SK-N-SH (cell line): ENCODE results near the gene RCSD1. TPM values are rescaled to one million over a fixed set of nuclear protein-coding genes. Genes with fewer than 3 reads are reported as not detected.

Source experiments
- CTCF ChIA-PET: fragments of 300-600, 350-600 bp; formaldehyde crosslinking; extraction: SDS; loops from one replicate; lab custom pipeline; 2021; lab: Yijun Ruan, JAX
- POLR2A ChIA-PET: fragments of 350-600 bp; sonication (Branson Sonifier 250); formaldehyde crosslinking; extraction: SDS; loops from one replicate; lab custom pipeline; 2020; ENCODE audit warnings: antibody characterized with exemption, inconsistent platforms; lab: Yijun Ruan, JAX
- DNase-seq: peaks from one replicate; pipeline ENCODE4 v3.0.0; 2012
- H2AFZ ChIP-seq: fragments of 200-600 bp; sonication (generic); 2 replicates; pipeline ENCODE4 v1.8.1; 2016; ENCODE audit warnings: antibody characterized with exemption, mild to moderate bottlenecking, low read depth
- H3F3A ChIP-seq: fragments of 200-600 bp; sonication (generic); replicated peaks from 2 replicates; pipeline ENCODE3; 2016; ENCODE audit warnings: antibody characterized with exemption, mild to moderate bottlenecking; ENCODE audit not compliant: insufficient read depth
- H3K27ac ChIP-seq, 2 experiments: fragments of 200-500 bp in 1 of 2; fragments of 200-600 bp in 1 of 2; sonication (Bioruptor generic) in 1 of 2; sonication (generic), shearing (Covaris generic) in 1 of 2; 2 replicates each; pipeline versions ENCODE4 v1.5.1 to v1.6.1; 2014 to 2016; ENCODE audit warnings: low read depth in 2 of 2, inconsistent platforms in 1 of 2, low read length in 1 of 2, mild to moderate bottlenecking in 1 of 2, mixed read lengths in 1 of 2
- H3K27me3 ChIP-seq: fragments of 200-600 bp; sonication (generic), shearing (Covaris generic); 2 replicates; pipeline ENCODE4 v1.6.1; 2016; ENCODE audit warnings: mixed run types; ENCODE audit not compliant: insufficient read depth
- H3K36me3 ChIP-seq, 2 experiments: fragments of 200-500 bp in 1 of 2; fragments of 200-600 bp in 1 of 2; sonication (Bioruptor generic) in 1 of 2; sonication (generic) in 1 of 2; replicated peaks in 1 of 2; 2 replicates each; pipeline versions ENCODE3 to v1.5.1; 2014 to 2016; ENCODE audit warnings: low read length in 1 of 2, mild to moderate bottlenecking in 1 of 2; ENCODE audit not compliant: insufficient read depth in 2 of 2, control insufficient read depth in 1 of 2
- H3K4me1 ChIP-seq, 2 experiments: fragments of 200-500 bp in 1 of 2; fragments of 200-600 bp in 1 of 2; sonication (Bioruptor generic) in 1 of 2; sonication (generic), shearing (Covaris generic) in 1 of 2; 2 replicates each; pipeline versions ENCODE4 v1.5.1 to v1.6.1; 2014 to 2016; ENCODE audit warnings: low read depth in 1 of 2, low read length in 1 of 2, mixed run types in 1 of 2; ENCODE audit not compliant: insufficient read depth in 2 of 2, control insufficient read depth in 1 of 2
- H3K4me2 ChIP-seq: fragments of 200-600 bp; sonication (generic), shearing (Covaris generic); 2 replicates; pipeline ENCODE4 v1.6.1; 2017; ENCODE audit warnings: mixed run types
- H3K4me3 ChIP-seq, 2 experiments: fragments of 200-500 bp in 1 of 2; fragments of 200-600 bp in 1 of 2; sonication (Bioruptor generic) in 1 of 2; sonication (generic), shearing (Covaris generic) in 1 of 2; 2 replicates each; pipeline versions ENCODE4 v1.5.1 to v1.8.1; 2014 to 2016; ENCODE audit warnings: low read depth in 2 of 2, inconsistent platforms in 1 of 2, low read length in 1 of 2, mild to moderate bottlenecking in 1 of 2, mixed read lengths in 1 of 2, moderate library complexity in 1 of 2
- H3K79me2 ChIP-seq: fragments of 200-600 bp; sonication (generic); 2 replicates; pipeline ENCODE4 v1.8.1; 2017; ENCODE audit warnings: mild to moderate bottlenecking; ENCODE audit not compliant: insufficient read depth
- H3K9ac ChIP-seq: fragments of 200-600 bp; sonication (generic); 2 replicates; pipeline ENCODE4 v1.6.1; 2017; ENCODE audit warnings: mixed run types
- H3K9me2 ChIP-seq: fragments of 200-600 bp; sonication (generic); 2 replicates; pipeline ENCODE4 v1.6.1; 2017; ENCODE audit warnings: mixed run types
- H3K9me3 ChIP-seq: fragments of 200-600 bp; sonication (generic); 2 replicates; pipeline ENCODE4 v1.6.1; 2017; ENCODE audit warnings: mixed run types, mild to moderate bottlenecking, moderate library complexity
- H4K20me1 ChIP-seq: fragments of 200-600 bp; sonication (generic); 2 replicates; pipeline ENCODE4 v1.6.1; 2017; ENCODE audit warnings: mild to moderate bottlenecking, mixed run types; ENCODE audit not compliant: insufficient read depth
- ELF1 ChIP-seq: IDR thresholded peaks from 2 replicates; pipeline ENCODE4 v1.4.0; 2012
- EP300 ChIP-seq, 2 experiments: IDR thresholded peaks; 2 replicates each; pipeline versions ENCODE4 v1.4.0 to v1.6.1; 2012; ENCODE audit warnings: borderline replicate concordance in 1 of 2, low read depth in 1 of 2, low read length in 1 of 2
- EZH2phosphoT487 ChIP-seq: fragments of 200-600 bp; sonication (generic); IDR thresholded peaks from 2 replicates; pipeline ENCODE4 v1.6.1; 2017; ENCODE audit warnings: low read depth, mixed run types, mild to moderate bottlenecking, antibody characterized with exemption, moderate library complexity, borderline replicate concordance
- FOSL2 ChIP-seq: IDR thresholded peaks from 2 replicates; pipeline ENCODE4 v1.4.0; 2012; ENCODE audit warnings: low read depth, mild to moderate bottlenecking, moderate library complexity, borderline replicate concordance
- FOXJ3 ChIP-seq: sonication (generic); formaldehyde crosslinking; IDR thresholded peaks from 2 replicates; pipeline ENCODE4 v1.5.1; 2020; ENCODE audit warnings: mild to moderate bottlenecking, missing genetic modification reagents
- GABPA ChIP-seq: IDR thresholded peaks from 2 replicates; pipeline ENCODE4 v1.4.0; 2012; ENCODE audit warnings: low read depth, mild to moderate bottlenecking
- JUND ChIP-seq: IDR thresholded peaks from 2 replicates; pipeline ENCODE4 v1.4.0; 2012
- MAX ChIP-seq: IDR thresholded peaks from 2 replicates; pipeline ENCODE4 v1.4.0; 2012; ENCODE audit warnings: low read depth
- MEF2A ChIP-seq: IDR thresholded peaks from 2 replicates; pipeline ENCODE4 v1.4.0; 2012; ENCODE audit warnings: low read depth, borderline replicate concordance
- MXI1 ChIP-seq: IDR thresholded peaks from 2 replicates; pipeline ENCODE4 v1.6.1; 2012; ENCODE audit warnings: mild to moderate bottlenecking, low read depth, low read length, improper control_type of control experiment
- NRF1 ChIP-seq: IDR thresholded peaks from 2 replicates; pipeline ENCODE4 v1.6.1; 2012; ENCODE audit warnings: low read depth, mild to moderate bottlenecking, low read length
- PBX3 ChIP-seq: IDR thresholded peaks from 2 replicates; pipeline ENCODE4; 2012
- POLR2AphosphoS5 ChIP-seq: IDR thresholded peaks from 2 replicates; pipeline ENCODE4 v1.6.1; 2012; ENCODE audit warnings: low read depth, low read length
- RAD21 ChIP-seq: IDR thresholded peaks from 2 replicates; pipeline ENCODE4 v1.6.1; 2012; ENCODE audit warnings: mild to moderate bottlenecking, low read length
- RCOR1 ChIP-seq: fragments of 150-350 bp; IDR thresholded peaks from 2 replicates; pipeline ENCODE4 v1.6.1; 2017; ENCODE audit warnings: antibody characterized with exemption, low read length
- REST ChIP-seq: IDR thresholded peaks from 2 replicates; pipeline ENCODE4 v1.6.1; 2012; ENCODE audit warnings: mild to moderate bottlenecking, low read depth, low read length, moderate library complexity
- RFX5 ChIP-seq: IDR thresholded peaks from 2 replicates; pipeline ENCODE4 v1.6.1; 2012; ENCODE audit warnings: mild to moderate bottlenecking, improper control_type of control experiment, low read length
- SIN3A ChIP-seq: IDR thresholded peaks from 2 replicates; pipeline ENCODE4 v1.6.1; 2012; ENCODE audit warnings: low read depth, mild to moderate bottlenecking, low read length, moderate library complexity, borderline replicate concordance
- USF1 ChIP-seq: IDR thresholded peaks from 2 replicates; pipeline ENCODE4 v1.4.0; 2012; ENCODE audit warnings: low read depth, borderline replicate concordance
- WGBS: methylation state at CpG from one replicate; pipeline ENCODE4 v1.1.6; 2017; ENCODE audit warnings: low lambda C conversion rate; 5-methylcytosine and 5-hydroxymethylcytosine counted together
- polyA plus RNA-seq, 3 experiments: library from polyadenylated mRNA; depleted of rRNA; stranded (reverse); fragments of >200 nt; gene quantifications; 2 replicates each; pipeline ENCODE4 v1.2.3, GENCODE V29; 2012

RCSD1 gene
- polyA plus RNA-seq, 1 of the 3 experiments (the other 2 are of a cell fraction), result 0.02 TPM

- TF ChIP-seq NRF1 (no peak), RFX5 (no peak), USF1 (no peak), JUND (no peak), FOSL2 (no peak), POLR2AphosphoS5 (no peak), RAD21 (no peak), EZH2phosphoT487 (no peak), ELF1 (no peak), MEF2A (no peak), GABPA (no peak), REST (no peak), RCOR1 (no peak), EP300 (IDR thresholded peaks at IDR 0.05; ENCODE audit: borderline replicate concordance in 1 of 2, low read depth in 1 of 2, low read length in 1 of 2) (no peak), FOXJ3 (no peak), MXI1 (no peak), PBX3 (no peak), SIN3A (no peak), MAX (no peak)
- no peaks in the 10 kb centered on the region for H3K36me3 ChIP-seq
- no peak overlapping the region for H2AFZ ChIP-seq
- POLR2A ChIA-PET, result no interaction called here
- H3K9ac ChIP-seq, result no peak overlapping the region
- 4% methylated on average over 1 of the region's 1 CpG for WGBS
- DNase-seq, result no peak
- H3K9me3 ChIP-seq, result peaks cover 5% of the 10 kb centered on the region; the same call in 1 of the 2 replicates
- no peaks in the 10 kb centered on the region for H3K79me2 ChIP-seq
- no peaks in the 10 kb centered on the region for H3F3A ChIP-seq
- H3K27ac ChIP-seq, result no peak overlapping the region
- CTCF ChIA-PET, result interaction anchor here (1.2 kb wide), 1 partner anchor 15 kb away, joined by 3 read pairs; no protein-coding TSS in a partner anchor
- H3K9me2 ChIP-seq, result no peaks in the 10 kb centered on the region
- no peak overlapping the region for H3K4me2 ChIP-seq
- no peaks in the 10 kb centered on the region for H4K20me1 ChIP-seq
- no peak overlapping the region for H3K4me3 ChIP-seq
- H3K27me3 ChIP-seq, result no peaks in the 10 kb centered on the region; the same call in 1 of the 2 replicates
- no peaks in the 10 kb centered on the region; a peak in 1 of 4 replicates for H3K4me1 ChIP-seq
Measured at GRCh38 chr1:167614851-167615250, 15.2 kb upstream of the RCSD1 start.
